Right lung (tissue), 10 donors: ENCODE measurements around the gene REG3A. TPM values are rescaled to one million over a fixed set of nuclear protein-coding genes. Genes with fewer than 3 reads are reported as not detected.

Experiments
- DNase-seq, 2 donors: peaks; one replicate each; pipeline ENCODE4 v3.0.0-alpha.2; 2013
- long read RNA-seq, 8 donors: transcript quantifications; one replicate each; lab custom pipeline, GENCODE V29; 2026
- polyA plus RNA-seq, 5 donors: library from polyadenylated mRNA; unstranded; fragments of 120-200 nt; gene quantifications; one replicate each; pipeline versions ENCODE4 v1.2.1 to v1.2.3, GENCODE V29; 2013; ENCODE audit warnings: inconsistent platforms in 1 of 5, low replicate concordance in 1 of 5; ENCODE audit not compliant: insufficient read length in 5 of 5, insufficient read depth in 1 of 5

REG3A gene
- polyA plus RNA-seq: not detected
- long read RNA-seq, donor 1: 0 reads
- long read RNA-seq, donor 2: 0 reads
- long read RNA-seq, donor 3: 0 reads
- long read RNA-seq, donor 4: 0 reads
- long read RNA-seq, donor 5: 0 reads
- long read RNA-seq, donor 6: 0 reads
- long read RNA-seq, donor 7: 0 reads
- long read RNA-seq, donor 8: 0 reads

DNA sequence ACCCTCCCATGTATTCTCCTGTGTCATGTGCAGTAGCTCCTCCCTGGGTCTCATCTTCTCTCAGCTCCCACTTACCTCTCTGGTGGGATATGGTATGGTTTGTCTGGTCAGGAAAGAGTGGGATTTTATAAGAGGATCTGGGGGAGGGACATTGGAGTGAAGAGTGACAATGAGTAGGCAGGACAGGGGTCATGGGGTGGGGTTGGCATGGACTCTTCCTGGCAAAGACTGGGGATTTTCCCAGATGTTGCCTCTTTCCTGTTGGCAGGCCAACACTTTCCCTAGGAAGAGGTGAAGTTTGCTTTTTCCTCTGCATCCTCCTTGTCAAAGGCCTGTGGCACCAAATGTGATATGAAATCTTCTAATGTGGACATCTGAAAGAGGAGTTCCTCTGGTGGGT, at the start of gene REG3A:
Gene REG3A (minus strand): TSS at position 101 of the 400 bp plus-strand sequence. CDS start 348 bp downstream, outside the sequence.
- no peak for DNase-seq

DNA sequence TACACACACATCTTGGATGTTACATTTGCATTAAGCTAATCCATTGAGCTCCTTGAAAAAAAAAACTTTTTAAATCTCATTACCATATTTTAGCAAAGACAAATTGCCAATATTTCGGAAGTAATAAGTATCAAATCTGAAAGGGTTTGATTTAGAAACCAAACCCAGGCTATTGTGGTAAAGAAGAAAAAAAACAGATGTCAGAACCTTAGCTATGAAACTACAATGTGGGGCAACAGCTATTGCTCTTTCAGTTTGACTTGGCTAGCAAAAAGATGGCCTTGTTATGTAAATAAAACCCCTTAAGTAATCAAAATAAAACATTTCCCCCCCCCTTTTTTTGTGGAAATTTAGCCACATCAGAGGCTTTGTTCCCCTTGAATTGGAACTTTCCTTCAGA, 41.2 kb upstream of the REG3A start:
- DNase-seq: no peak

DNA sequence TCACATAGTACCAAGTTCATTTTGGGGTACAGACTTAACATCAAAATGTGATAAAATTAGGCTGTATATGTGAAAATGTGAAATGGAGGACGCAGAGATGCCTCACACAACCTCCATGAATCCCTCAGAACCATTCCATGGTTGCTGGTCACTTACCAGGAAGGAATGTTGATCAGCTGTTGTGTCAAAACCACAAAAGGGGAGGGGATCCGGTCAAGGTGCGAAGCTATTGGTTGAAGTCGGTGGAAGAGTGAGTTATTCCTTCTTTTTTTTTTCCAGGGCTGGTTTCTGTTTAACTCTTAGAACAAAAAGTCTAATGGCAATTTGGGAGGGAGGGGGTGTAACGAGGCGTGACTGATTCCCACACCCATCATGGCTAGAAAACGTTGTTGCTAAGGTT, 32.3 kb upstream of the REG3A start:
- no peak for DNase-seq

DNA sequence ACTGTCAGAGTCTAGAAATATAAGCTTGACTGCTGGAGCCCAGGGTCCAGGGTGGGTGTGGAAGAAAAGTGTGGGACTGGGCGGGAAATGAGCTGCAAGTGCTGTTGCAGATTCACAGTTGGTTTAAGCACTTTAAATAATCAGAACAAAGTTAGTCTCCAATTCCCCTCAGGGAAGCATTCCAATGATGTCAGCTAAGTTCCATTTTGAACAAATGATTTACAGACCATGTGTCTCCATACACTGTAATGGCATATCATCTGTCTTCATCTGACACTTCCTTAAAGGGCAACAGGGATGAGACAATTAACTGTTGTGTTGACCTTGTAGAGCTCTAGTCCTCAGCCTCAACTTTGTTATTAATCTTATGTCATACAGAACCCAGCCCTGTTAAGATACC, 31.5 kb upstream of the REG3A start:
- DNase-seq: no peak

DNA sequence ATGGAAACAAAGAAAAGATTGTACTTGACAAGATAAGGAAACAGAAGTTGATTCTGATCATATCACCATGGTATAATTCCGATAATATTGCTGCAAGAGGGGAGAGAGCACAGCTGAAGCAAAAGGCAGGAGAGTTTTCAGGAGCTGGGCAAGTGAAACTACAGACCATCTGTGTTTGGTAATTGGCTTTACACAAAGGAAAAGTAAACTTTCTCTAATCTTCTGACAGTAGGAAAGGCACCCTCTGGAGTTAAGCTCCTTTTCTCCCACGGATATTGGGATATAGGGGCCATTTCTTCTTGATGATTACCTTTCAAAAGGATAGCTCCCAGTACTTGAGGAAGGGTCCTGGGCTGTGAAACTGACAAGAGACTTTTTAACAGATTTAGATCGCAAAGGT, 29.9 kb upstream of the REG3A start:
- DNase-seq: no peak

DNA sequence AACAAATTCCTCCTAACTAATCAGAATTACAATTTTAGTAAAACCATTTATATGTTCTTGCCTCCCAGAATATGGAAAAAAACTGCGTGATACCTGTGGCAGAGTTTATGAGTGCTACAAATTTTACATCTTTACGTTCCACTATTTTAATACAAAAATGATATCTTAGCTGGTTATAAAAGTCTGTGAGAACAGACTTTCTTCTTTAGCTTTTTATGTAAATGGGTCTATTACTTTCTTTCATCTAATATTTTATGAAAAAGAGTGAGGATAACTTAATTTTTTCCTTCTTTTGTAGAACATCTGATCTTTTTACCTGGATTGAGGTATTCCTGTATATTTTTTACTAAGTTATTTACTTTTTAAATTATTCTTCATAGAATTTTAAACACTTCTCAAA, 22.1 kb upstream of the REG3A start:
- DNase-seq: no peak

DNA sequence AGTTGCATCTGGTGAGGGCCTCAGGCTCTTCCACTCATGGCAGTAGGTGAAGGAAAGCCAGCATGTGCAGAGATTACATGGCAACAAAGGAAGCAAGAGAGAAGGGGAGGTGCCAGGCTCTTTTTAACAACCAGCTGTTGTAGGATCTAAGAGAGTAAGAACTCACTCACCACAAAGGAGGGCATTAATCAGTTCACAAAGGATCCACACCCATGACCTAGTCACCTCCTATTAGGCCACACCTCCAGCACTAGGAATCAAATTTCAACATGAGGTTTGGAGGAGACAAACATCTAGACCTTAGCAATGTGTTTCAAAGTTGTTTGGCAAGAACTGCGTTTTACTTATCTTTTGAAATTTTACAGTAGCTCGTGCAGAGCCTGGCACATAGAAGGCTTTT, 20.5 kb upstream of the REG3A start:
- no peak for DNase-seq

DNA sequence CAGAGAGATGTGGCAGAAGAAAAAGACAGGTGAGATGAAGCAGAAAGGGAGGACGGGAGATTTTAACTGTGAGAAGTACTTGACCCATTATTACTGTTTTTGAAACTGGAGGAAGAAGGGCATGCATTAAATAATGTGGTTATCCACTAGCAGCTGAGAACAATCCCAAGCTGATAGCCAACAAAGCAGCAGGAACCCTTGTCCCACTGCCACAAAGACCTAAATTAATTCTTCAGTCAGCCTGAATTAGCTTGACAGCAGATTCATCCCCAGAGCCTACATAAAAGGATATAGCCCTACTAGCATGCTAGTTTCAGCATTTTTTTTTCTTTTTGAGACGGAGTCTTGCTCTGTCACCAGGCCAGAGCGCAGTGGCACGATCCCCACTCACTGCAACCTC, 19.5 kb upstream of the REG3A start:
- no peak for DNase-seq

DNA sequence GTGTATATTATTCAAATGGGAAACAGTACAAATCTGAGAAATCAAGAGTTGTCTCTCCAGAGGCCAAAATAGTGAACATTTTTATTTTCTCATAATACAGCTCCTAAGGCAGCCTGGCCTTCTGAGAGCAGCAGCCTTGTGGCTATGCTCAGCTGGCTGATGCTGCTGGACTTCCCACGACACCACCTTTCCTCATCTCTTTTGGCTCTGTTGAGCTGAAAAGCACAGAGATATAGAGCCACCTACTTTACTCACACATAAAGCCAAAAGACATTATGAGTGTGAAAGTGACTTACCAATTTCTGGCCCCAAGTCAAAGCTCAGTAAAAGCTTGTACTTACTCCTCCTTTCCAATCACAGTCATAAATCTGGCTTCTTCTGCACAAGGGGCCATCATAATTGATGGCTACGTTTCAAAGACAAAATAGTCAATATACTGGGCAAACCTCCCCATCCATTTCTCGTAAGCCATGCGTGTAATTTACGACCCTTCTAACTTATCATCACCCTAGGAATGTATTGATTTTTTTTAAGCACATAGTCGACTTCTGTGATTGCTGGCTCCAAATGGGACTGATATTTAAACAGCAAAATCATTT, 18.6 kb upstream of the REG3A start:
- no peak for DNase-seq

DNA sequence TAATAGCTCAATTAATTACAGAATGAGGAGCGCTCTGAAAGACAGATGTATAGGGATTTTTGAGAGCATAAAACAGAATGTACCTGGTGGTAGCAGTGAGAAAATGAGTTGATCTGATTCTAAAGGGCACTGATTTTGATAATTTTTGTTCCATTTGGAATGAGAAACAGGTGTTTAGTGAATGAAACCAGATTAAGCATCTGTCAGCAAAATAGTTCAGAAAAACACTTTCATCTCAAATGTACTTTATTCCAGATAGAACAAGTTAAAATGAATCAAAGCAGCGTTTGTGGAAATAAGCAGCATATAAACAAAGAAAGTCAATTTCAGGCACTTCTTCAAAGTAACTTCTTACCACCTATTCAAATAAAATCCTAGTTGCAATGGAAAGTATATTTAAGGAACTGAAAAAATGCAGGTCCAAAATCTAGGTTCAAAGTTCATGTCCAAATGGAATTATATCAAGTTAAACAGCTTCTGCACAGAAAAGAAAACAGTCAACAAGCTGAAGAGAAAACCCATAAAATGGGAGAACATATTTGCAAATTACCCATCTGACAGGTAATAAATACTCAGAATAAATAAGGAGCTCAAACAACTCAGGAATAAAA, 11.9 kb upstream of the REG3A start:
- no peak for DNase-seq

DNA sequence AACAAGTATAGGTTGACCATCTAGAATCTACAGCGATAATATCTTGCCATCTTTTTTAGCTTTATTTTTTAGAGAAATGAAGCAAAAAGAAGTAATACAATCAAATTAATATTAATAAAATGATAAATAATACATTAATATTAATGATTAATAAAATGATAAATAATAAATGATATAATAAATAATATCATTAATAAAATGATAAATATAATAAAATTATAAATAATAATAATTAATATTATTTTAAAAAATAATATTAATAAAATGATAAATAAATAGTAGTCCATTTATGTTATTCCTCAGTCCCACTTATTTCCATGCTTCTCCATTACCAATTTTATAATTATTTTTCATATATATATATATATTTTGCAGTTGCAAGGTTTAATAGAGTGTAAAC, 3.2 kb upstream of the REG3A start:
- no peak for DNase-seq

DNA sequence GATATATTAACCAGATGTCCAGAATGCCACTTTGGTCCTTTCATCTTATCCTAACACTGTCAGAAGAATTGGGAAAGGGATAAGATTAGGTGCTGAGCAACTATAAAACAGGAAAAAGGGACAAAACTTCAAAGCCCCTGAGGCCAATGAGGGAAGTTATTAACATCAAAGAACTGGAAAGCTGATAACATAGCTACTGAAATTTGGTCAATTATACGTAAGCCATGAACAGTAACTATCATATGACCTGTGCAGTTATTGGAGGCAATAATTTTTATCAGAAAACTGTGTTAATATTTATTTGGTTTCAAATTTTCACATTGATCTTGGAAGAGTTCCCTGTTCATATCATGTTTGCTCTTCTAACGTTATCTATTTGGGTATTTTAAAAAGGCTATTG, 2.6 kb upstream of the REG3A start:
- DNase-seq: no peak

DNA sequence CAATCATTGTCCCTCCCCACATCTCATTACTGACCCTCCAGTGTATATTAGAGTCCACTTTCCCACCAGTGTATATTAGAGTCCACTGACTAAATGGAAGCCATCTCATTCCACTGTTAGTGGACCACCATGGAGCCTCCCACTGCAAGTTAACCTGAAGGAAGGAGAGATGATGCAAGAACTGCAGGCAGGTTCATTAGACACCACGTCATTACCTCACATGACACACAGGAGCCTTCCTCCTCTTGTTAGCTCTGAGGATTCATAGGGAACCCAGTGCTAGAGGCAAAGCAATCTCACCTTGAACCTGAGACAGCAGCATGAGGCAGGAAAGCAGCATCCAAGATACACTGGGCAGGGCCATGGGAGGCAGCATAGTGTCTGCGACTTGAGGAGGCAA, 523 bp downstream of the REG3A start:
- DNase-seq: no peak

DNA sequence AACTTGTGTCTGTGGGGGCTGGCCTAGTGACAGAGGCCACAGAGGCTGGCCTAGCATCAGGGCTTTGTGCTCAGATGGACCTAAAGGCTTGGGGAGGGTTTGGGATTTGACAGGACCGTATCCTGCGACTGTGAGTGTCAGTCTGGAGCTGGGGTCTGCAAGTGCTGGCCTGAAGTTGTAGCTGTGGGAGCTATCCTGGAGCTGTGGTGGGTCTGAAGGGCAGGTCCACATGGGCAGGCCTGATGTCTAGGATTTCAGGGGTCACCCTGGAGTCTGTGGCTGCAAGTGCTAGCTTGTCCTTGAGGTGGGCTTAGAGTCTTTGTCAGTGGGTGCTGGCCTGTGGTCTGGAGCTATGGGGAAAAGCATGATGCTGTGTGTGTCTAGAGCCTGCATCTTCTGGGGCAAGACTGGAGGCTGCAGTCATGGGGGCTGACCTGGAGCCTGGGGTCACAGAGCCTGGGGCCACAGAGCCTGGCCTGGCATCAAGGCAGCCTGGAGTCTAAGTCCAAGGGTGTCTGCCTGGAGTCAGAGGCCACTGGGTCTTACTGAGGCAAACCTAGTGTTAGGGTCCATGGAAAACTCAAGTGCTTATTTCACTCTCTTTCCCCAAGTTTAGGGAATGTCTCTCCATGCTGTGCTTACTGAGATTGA, 3.6 kb downstream of the REG3A start:
- no peak for DNase-seq

DNA sequence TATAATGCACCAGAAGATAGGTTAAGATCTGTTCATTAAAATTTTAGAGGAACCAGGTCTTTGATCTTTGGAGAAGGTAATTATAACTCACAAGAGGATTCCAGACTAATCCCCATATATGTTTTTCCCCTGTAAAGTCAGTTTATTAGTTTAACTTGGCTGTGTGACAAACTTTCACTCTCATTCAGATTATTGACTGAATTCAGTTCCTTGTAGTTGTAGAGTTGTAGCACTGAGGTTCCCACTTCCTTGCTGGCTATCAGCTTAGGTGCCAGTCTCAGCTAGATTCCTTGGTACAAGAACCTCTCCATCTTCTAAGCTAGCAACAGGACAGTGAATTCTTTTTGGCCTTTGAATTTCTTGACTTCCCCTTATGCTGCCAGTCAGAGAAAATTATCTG, 20.1 kb downstream of the REG3A start:
- DNase-seq: no peak

DNA sequence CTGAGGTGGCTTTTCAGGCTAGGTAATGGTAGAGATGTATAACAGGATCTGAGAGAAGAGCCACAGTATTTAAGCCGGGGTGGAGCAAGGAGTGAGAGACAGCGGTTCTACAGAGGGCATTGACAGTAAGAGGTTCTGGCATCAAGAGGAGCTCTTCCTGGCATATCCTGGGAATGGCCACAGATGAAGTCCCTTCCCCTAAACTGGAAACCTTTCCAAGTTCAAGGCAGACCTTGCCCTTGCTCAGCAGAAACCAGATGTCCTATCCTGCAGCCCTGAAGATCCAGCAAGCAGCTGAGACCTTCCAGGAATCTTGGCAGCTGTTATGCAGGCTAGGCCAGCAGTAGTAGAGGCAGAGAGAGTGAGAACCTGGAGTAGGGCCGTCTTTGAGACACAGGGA, 21.2 kb downstream of the REG3A start:
- no peak for DNase-seq

DNA sequence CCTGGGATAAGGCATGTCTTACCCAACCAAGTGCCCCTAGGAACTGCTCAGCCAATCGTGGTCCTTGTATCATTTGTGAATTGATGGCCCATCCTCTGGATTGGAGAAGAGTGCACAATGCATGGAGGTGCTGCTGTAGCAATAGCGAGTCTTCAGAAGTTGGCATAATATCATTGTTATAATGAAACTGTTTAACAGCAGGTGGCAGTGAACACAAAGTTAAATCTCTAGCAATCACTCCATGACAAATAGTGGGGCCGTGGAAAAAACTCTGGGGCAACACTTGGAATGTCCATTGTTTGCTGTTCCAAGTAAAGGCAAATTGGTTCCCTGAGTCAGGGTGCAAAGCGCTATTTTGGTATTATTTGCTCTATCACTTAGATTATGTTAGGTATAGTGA, 27.9 kb downstream of the REG3A start:
- DNase-seq: no peak

DNA sequence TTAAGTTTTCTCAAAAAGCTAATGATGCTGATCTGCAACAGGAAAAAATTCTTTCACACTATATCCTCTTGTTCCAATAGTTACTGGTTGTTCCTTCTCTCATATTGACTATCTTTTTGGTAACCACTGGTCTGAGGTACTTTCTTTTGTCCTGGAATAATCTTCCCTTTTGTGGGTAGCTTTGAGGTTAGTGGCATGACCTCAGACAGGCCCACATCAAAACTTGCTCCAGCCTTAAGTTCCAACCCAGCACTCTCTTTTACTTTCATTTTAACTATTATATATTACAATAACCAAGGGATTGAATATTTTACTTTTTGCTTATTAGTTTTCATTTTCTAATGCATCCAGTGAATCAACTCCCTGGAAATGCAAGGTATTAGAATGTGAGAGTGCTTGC, 29.7 kb downstream of the REG3A start:
- DNase-seq: no peak

DNA sequence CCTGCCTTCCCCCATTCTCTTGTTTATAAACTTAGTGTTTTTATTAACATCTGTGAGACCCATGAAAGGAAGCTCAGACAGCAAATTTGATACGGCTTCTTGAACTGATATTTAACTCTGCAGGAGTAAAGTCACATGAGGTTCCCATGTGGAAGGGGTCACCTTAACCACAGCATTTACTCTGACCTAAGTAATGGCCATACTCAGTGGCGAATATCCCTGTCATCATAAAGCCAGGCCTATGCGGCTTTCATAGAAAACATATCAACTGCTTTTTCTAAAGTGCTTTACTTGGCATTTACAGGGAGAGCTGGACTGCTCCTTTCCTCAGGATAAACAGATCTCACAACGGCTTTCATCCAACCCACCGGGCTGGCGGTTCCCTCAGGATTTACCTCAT, 30.3 kb downstream of the REG3A start:
- DNase-seq: no peak

DNA sequence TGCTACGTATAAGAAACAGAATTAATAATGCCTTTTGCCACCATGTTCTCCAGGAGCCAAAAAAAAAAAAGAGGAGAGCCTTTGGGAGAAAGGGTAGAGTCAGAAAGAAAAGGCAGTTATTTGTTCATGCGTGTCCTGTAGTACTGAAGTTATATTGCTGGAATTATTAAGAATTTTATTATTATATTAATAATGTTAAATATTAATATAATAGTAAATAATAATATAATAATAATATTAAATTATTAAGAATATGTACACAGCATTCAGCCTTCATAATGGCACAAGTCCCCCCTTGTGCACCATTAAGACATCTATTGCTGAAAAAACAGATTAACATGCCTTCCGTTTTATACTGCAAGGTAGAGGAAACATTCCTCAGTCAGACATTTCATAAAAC, 31.1 kb downstream of the REG3A start:
- DNase-seq: no peak

DNA sequence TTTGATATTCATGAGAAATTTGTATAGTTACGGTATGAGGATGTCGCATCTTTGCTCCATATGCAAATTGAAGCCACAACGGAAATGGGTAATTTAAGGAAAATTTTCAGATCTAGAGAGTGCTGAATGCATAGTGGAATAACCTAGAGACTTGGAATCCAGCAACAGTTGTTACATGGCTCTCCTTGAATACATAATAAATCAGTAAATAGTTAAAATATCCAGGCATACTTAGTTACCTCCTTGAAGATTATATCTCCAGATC, 33.9 kb downstream of the REG3A start:
- DNase-seq: no peak

DNA sequence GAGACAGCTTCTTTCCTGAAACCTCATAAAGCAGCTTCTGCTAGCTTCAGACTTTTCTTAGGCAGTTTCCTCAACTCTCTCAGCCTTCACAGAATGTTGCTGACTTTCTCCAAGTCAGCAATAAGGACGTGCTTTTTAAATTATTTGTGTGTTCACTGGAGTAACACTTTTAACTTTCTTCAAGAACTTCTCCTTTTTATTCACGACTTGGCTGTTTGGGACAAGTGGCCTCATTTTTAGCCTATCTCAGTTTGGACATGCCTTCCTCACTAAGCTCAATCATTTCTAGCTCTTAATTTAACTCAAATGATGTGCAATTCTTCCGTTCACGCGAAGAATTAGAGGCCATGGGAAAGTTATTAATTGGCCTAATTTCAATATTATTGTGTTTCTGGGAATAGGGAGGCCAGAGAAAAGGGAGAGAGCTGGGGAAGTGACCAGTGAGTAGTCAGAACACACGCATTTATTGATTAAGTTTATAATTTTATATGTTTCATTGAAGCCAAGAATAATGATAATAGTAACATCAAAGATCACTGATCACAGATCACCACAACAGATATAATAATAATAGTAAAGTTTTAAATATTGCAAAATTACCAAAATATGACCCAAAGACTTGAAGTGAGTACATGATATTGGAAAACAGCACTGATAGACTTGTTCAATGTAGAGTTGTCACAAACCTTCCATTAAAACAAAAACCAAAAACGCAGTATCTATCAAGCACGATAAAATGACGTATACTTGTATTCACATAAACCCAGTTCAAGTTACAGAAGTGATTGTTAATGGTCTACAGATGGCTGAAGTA, 34.4 kb downstream of the REG3A start:
- DNase-seq: no peak

DNA sequence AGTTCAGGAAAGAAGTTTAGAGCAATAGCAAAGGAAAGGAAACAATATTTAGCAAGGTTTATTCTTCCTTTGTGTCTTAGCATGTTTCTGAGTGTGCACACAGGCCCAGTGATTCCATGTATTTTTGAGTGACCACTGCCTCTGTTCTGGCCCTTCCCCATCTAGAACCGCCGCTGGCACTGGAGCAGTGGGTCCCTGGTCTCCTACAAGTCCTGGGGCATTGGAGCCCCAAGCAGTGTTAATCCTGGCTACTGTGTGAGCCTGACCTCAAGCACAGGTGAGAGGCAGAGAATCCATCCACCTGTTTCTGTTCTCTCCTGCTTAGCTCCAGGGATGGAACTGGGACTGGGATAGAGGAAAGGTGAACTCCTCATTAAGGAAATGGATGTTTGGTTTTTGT, 36.9 kb downstream of the REG3A start:
- no peak for DNase-seq
